ENCODE results near the gene XAF1.

- no peak for TF ChIP-seq CTCF (IDR thresholded peaks at IDR 0.05)
- no peak for TF ChIP-seq POLR2AphosphoS5 (IDR thresholded peaks at IDR 0.05)
- no peak for TF ChIP-seq POLR2A (IDR thresholded peaks at IDR 0.05)
Measured at GRCh38 chr17:6796887-6797490, 41.1 kb downstream of the XAF1 start.

All from prostate gland (tissue), 2 donors.